SH-SY5Y (cell line): Measurements from ENCODE around the gene STRIP1.

ENCODE experiments used
- GATA2 ChIP-seq: IDR thresholded peaks from 2 replicates; pipeline ENCODE4 v1.6.1; 2011; ENCODE audit warnings: mild to moderate bottlenecking, low read depth, low read length
- GATA3 ChIP-seq: IDR thresholded peaks from 2 replicates; pipeline ENCODE4 v1.6.1; 2011; ENCODE audit warnings: low read depth, mild to moderate bottlenecking, low read length, moderate library complexity

DNA sequence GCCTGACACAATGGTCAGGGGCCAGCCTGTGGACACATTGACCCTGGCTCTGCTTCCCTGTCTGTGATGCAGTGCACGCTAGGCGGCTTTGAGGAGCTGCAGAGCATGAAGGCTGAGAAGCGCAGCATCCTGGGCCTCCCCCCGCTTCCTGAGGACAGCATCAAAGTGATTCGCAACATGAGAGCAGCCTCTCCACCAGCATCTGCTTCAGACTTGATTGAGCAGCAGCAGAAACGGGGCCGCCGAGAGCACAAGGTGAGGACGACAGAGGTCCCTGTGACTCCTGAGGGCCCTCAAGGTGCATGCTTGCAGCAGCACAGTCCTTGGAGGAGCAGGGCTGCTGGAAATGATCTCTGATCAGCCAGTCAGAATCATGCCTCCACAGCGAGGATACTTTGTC, 8.6 kb downstream of the STRIP1 start:
- no peak for TF ChIP-seq GATA2
- no peak for TF ChIP-seq GATA3
